Measurements from ENCODE around the gene ANKFY1.

ANKFY1 gene

GRCh38 chr17:4135489-4135888 lies 128.3 kb downstream of the ANKFY1 start:
- in situ Hi-C loops (cut with HindIII; ENCODE audit: low sequenced_read_pairs): no loop called here

GRCh38 chr17:4134721-4135120 lies 129.1 kb downstream of the ANKFY1 start:
- in situ Hi-C loops (cut with HindIII; ENCODE audit: low sequenced_read_pairs): no loop called here

GRCh38 chr17:4130715-4131114 lies 133.1 kb downstream of the ANKFY1 start:
- in situ Hi-C loops (cut with HindIII; ENCODE audit: low sequenced_read_pairs): no loop called here

GRCh38 chr17:4127555-4127954 lies 136.2 kb downstream of the ANKFY1 start:
- in situ Hi-C loops (cut with HindIII; ENCODE audit: low sequenced_read_pairs): no loop called here

GRCh38 chr17:4125552-4125951 lies 138.2 kb downstream of the ANKFY1 start:
- in situ Hi-C loops (cut with HindIII; ENCODE audit: low sequenced_read_pairs): no loop called here

GRCh38 chr17:4124999-4125398 lies 138.8 kb downstream of the ANKFY1 start:
- in situ Hi-C loops (cut with HindIII; ENCODE audit: low sequenced_read_pairs): no loop called here

- in situ Hi-C loops (cut with HindIII; ENCODE audit: low sequenced_read_pairs): no loop called here
These were observed 143.4 kb downstream of the ANKFY1 start for GRCh38 chr17:4120332-4120731.

GRCh38 chr17:4119299-4119698 lies 144.5 kb downstream of the ANKFY1 start:
- in situ Hi-C loops (cut with HindIII; ENCODE audit: low sequenced_read_pairs): no loop called here

- in situ Hi-C loops (cut with HindIII; ENCODE audit: low sequenced_read_pairs): no loop called here
These were observed 145.6 kb downstream of the ANKFY1 start for GRCh38 chr17:4118015-4118743.

GRCh38 chr17:4116516-4116915 lies 147.3 kb downstream of the ANKFY1 start:
- in situ Hi-C loops (cut with HindIII; ENCODE audit: low sequenced_read_pairs): no loop called here

Measured in endothelial cell of hepatic sinusoid (primary cell).